ENCODE measurements around the gene MIS12.

MIS12 gene

DNA sequence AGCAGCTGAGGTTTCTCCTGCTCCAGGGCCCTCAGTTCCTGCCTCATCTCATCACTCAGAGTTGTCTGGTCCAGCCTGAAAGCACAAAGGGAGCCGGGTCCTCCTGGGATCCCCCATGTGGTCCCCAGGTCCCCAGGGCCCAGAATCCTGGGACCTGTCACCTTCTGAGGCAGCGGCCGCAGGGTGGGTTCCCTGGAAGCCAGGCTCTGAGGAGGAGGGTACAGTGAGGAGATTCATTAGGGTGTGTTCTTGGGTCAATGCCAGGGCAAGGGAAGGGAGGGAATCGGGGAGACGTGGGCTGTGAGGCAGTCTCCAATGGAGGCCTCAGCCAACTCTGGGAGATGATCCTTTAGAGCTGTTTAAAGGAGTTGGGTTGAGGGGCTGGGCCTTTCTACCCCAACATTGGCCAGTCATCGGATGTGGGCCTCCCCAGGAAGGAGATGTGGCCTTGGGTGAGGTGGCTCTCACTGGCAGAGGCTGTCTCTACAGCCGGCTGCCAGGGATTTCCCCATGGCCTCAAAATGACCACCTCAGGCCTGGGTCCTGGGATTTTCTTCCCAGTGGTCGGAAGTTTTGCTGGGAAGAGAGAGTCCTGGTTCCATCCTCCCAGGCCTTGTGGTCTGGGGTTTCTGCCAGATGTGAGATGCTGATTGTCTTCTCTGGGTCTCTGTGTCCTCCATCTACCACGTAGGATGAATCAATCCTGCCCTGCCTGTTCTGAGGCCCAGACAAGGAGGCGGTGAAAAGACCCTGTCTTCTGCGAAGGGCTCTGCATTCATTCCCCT lies 50.7 kb downstream of the MIS12 start:
- DNase-seq: no peak

DNA sequence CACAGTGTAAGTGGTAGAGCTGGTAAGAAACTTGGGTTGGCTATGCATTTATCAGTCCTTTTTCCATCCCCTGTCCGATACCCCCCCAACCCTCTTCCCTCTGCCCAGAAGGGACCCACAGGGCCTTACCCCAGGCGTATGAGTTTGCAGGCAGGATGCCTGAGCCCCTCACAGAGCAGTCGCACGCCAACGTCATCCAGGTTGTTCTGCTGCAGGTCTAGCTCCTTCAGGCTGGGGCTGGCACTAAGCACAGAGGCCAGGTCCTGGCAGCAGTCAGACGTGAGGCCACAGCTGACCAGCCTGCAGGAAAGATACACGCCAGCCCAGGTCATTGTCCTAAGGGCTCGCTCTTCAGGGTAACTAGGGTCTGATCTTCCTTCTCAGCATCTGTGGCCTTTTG lies 52.9 kb downstream of the MIS12 start:
- no peak for DNase-seq

- DNase-seq: no peak
These were observed 54.0 kb downstream of the MIS12 start for GRCh38 chr17:5540321-5540720.

Data from effector CD4-positive, alpha-beta T cell (primary cell).